Suppressor macrophage (primary cell): ENCODE data around the gene LIAS.
A peak's percentile ranks its signal among the peaks of the same experiment; 100 is the strongest.
"Not testable (repeated sequence)": the region's sequence is repeated elsewhere in the genome, so short reads cannot be mapped to it uniquely, and the experiment has no call there.

Experiments used
- DNase-seq, 4 experiments: peaks; one replicate each; pipeline ENCODE4 v3.0.0-alpha.2; 2020 to 2022

The LIAS gene

GRCh38 chr4:39453738-39454137, 5.1 kb upstream of the LIAS start:
- no peak for DNase-seq

- no peak for DNase-seq
Measured at GRCh38 chr4:39455486-39455885, 3.4 kb upstream of the LIAS start.

GRCh38 chr4:39456946-39457763, 1.7 kb upstream of the LIAS start:
- DNase-seq, result no peak

- DNase-seq, result not testable (repeated sequence)
Measured at GRCh38 chr4:39458161-39458504, 723 bp upstream of the LIAS start.

- peak in 2 of 4 experiments; percentile 37 to 38 for DNase-seq
Measured at GRCh38 chr4:39464886-39465501, 6.1 kb downstream of the LIAS start.

GRCh38 chr4:39466747-39467146, 7.9 kb downstream of the LIAS start:
- no peak for DNase-seq

- no peak for DNase-seq
Measured at GRCh38 chr4:39467464-39467863, 8.6 kb downstream of the LIAS start.

- DNase-seq, result peak; percentile 71 to 95 (median 84)
Measured at GRCh38 chr4:39469429-39470077, 10.7 kb downstream of the LIAS start.

- DNase-seq, result no peak
Measured at GRCh38 chr4:39470402-39470801, 11.5 kb downstream of the LIAS start.

GRCh38 chr4:39472396-39472795, 13.5 kb downstream of the LIAS start:
- DNase-seq, result no peak

- DNase-seq, result no peak
Measured at GRCh38 chr4:39476187-39476895, 17.5 kb downstream of the LIAS start.

- no peak for DNase-seq
Measured at GRCh38 chr4:39480251-39480650, 21.4 kb downstream of the LIAS start.

GRCh38 chr4:39480902-39481695, 22.2 kb downstream of the LIAS start:
- DNase-seq, result peak; percentile 49 to 72 (median 60)

GRCh38 chr4:39484582-39485272, 25.9 kb downstream of the LIAS start:
- DNase-seq, result peak; percentile 23 to 84 (median 70)

GRCh38 chr4:39486221-39486804, 27.5 kb downstream of the LIAS start:
- DNase-seq, result peak; percentile 9 to 53 (median 46)

- DNase-seq, result no peak
Measured at GRCh38 chr4:39490322-39490721, 31.5 kb downstream of the LIAS start.

GRCh38 chr4:39494354-39494753, 35.5 kb downstream of the LIAS start:
- no peak for DNase-seq

GRCh38 chr4:39495446-39496213, 36.8 kb downstream of the LIAS start:
- no peak for DNase-seq

- DNase-seq, result no peak
Measured at GRCh38 chr4:39497909-39498726, 39.3 kb downstream of the LIAS start.

- DNase-seq, result no peak
Measured at GRCh38 chr4:39498727-39499020, 39.8 kb downstream of the LIAS start.
